CD14-positive monocyte (primary cell): ENCODE measurements around the gene SLC39A3. TPM values are rescaled to one million over a fixed set of nuclear protein-coding genes. Genes with fewer than 3 reads are reported as not detected.
A peak's percentile ranks its signal among the peaks of the same experiment; 100 is the strongest.

ENCODE experiments used
- DNase-seq, 3 donors: peaks; one replicate each; pipeline ENCODE4 v3.0.0-alpha.2; 2011 to 2022
- H2AFZ ChIP-seq: 2 replicates; pipeline ENCODE4 v1.6.0; 2012; ENCODE audit warnings: mild to moderate bottlenecking, low read depth, low read length, inconsistent platforms; ENCODE audit not compliant: insufficient read depth, poor library complexity, severe bottlenecking
- H3K27ac ChIP-seq, 2 donors: 1 replicate in 1 of 2; 2 replicates in 1 of 2; pipeline ENCODE4 v1.5.1; 2012 to 2013; ENCODE audit warnings: low read length in 2 of 2, control low read depth in 1 of 2, inconsistent platforms in 1 of 2, low read depth in 1 of 2, mild to moderate bottlenecking in 1 of 2
- H3K27me3 ChIP-seq, 2 donors: one replicate each; pipeline versions ENCODE4 v1.6.0 to v1.6.1; 2011 to 2013; ENCODE audit warnings: low read length in 2 of 2; ENCODE audit not compliant: control insufficient read depth in 2 of 2, insufficient read depth in 2 of 2
- H3K36me3 ChIP-seq, 2 donors: replicated peaks in 1 of 2; 1 replicate in 1 of 2; 2 replicates in 1 of 2; pipeline versions ENCODE4 v1.5.1 to v1.6.1; 2012 to 2013; ENCODE audit warnings: low read length in 2 of 2, control low read depth in 1 of 2, inconsistent platforms in 1 of 2, mild to moderate bottlenecking in 1 of 2; ENCODE audit not compliant: insufficient read depth in 2 of 2, control insufficient read depth in 1 of 2
- H3K4me1 ChIP-seq, 2 donors: 1 replicate in 1 of 2; 2 replicates in 1 of 2; pipeline versions ENCODE4 v1.5.1 to v1.6.1; 2012 to 2013; ENCODE audit warnings: low read length in 2 of 2, control low read depth in 1 of 2, inconsistent platforms in 1 of 2, mild to moderate bottlenecking in 1 of 2, moderate library complexity in 1 of 2; ENCODE audit not compliant: insufficient read depth in 2 of 2, control insufficient read depth in 1 of 2
- H3K4me2 ChIP-seq: replicated peaks from 2 replicates; pipeline ENCODE3; 2012; ENCODE audit warnings: low read length, moderate library complexity, mild to moderate bottlenecking; ENCODE audit not compliant: poor library complexity, severe bottlenecking; ENCODE audit errors: extremely low read depth
- H3K4me3 ChIP-seq, 3 experiments: fragments of 200-600 bp in 1 of 3; sonication (generic) in 1 of 3; replicated peaks in 1 of 3; 1 replicate in 2 of 3; 2 replicates in 1 of 3; pipeline ENCODE4 v1.5.1; 2011 to 2013; ENCODE audit warnings: low read length in 3 of 3, mild to moderate bottlenecking in 3 of 3, control low read depth in 2 of 3, low read depth in 2 of 3, inconsistent platforms in 1 of 3, moderate library complexity in 1 of 3
- H3K79me2 ChIP-seq: 2 replicates; pipeline ENCODE4 v1.6.0; 2012; ENCODE audit warnings: mild to moderate bottlenecking, control low read depth, inconsistent platforms, low read length, moderate library complexity; ENCODE audit not compliant: insufficient read depth
- H3K9ac ChIP-seq: 2 replicates; pipeline ENCODE4 v1.6.0; 2017; ENCODE audit warnings: low read length, mild to moderate bottlenecking; ENCODE audit not compliant: insufficient read depth, poor library complexity, severe bottlenecking
- H3K9me3 ChIP-seq, 2 donors: replicated peaks in 1 of 2; 1 replicate in 1 of 2; 2 replicates in 1 of 2; pipeline versions ENCODE4 v1.5.1 to v1.6.1; 2012 to 2013; ENCODE audit warnings: low read length in 2 of 2, control low read depth in 1 of 2; ENCODE audit not compliant: control insufficient read depth in 1 of 2, insufficient read depth in 1 of 2
- H4K20me1 ChIP-seq: 2 replicates; pipeline ENCODE4 v1.6.0; 2012; ENCODE audit warnings: mild to moderate bottlenecking, low read length, control low read depth, moderate library complexity; ENCODE audit not compliant: insufficient read depth
- H3K27ac Mint-ChIP-seq, 7 donors: one replicate each; pipeline ENCODE4 v1.8.0; 2020; ENCODE audit warnings: mild to moderate bottlenecking in 7 of 7, mixed read lengths in 7 of 7, moderate library complexity in 6 of 7, inconsistent platforms in 2 of 7
- H3K27me3 Mint-ChIP-seq, 3 donors: one replicate each; pipeline ENCODE4 v1.8.0; 2021 to 2022; ENCODE audit warnings: low read depth in 3 of 3, mild to moderate bottlenecking in 3 of 3, mixed read lengths in 3 of 3, moderate library complexity in 3 of 3, inconsistent platforms in 1 of 3
- H3K36me3 Mint-ChIP-seq, 2 donors: one replicate each; pipeline ENCODE4 v1.8.0; 2020; ENCODE audit warnings: mixed read lengths in 2 of 2, inconsistent platforms in 1 of 2, mild to moderate bottlenecking in 1 of 2
- H3K4me1 Mint-ChIP-seq: one replicate; pipeline ENCODE4 v1.8.0; 2020; ENCODE audit warnings: mild to moderate bottlenecking, mixed read lengths
- H3K4me3 Mint-ChIP-seq, 2 donors: one replicate each; pipeline ENCODE4 v1.8.0; 2020; ENCODE audit warnings: mild to moderate bottlenecking in 2 of 2, mixed read lengths in 2 of 2, moderate library complexity in 1 of 2
- H3K9me3 Mint-ChIP-seq, 7 donors: one replicate each; pipeline ENCODE4 v1.8.0; 2020 to 2022; ENCODE audit warnings: mixed read lengths in 7 of 7, mild to moderate bottlenecking in 6 of 7, moderate library complexity in 6 of 7, inconsistent platforms in 2 of 7
- CTCF ChIP-seq: fragments of 200-600 bp; IDR thresholded peaks from one replicate; pipeline ENCODE4 v1.8.0; 2022; ENCODE audit warnings: antibody characterized with exemption, mild to moderate bottlenecking
- WGBS: methylation state at CpG from one replicate; pipeline ENCODE4 v1.1.5; 2013; ENCODE audit warnings: missing lambda C conversion rate; ENCODE audit not compliant: insufficient coverage; 5-methylcytosine and 5-hydroxymethylcytosine counted together
- intact Hi-C, 2 donors: fragments of 100-400 bp; cut with micrococcal nuclease; formaldehyde crosslinking; loops; one replicate each; pipeline versions ENCODE4 v1.15.0 to v1.15.1; 2023
- polyA plus RNA-seq, 3 donors: library from polyadenylated mRNA; depleted of rRNA in 1 of 3; unstranded in 2 of 3; stranded (reverse) in 1 of 3; fragments of 300-500 nt in 2 of 3; fragments of >200 nt in 1 of 3; fragmentation: Illumina TruSeq in 2 of 3; gene quantifications; 1 replicate in 2 of 3; 2 replicates in 1 of 3; pipeline ENCODE4 v1.2.3, GENCODE V29; 2012 to 2021

The SLC39A3 gene
- polyA plus RNA-seq, 3 donors = 14.2 to 39.5 (median 37.0) TPM

GRCh38 chr19:2701361-2702169 lies 38.3 kb downstream of the SLC39A3 start:
- 8% methylated on average over 9 of the region's 9 CpGs for WGBS
- Mint-ChIP-seq H3K36me3 (no peaks in the 10 kb centered on the region), H3K27ac (peak overlapping the region in 4 of 7 donors; percentile 21 to 83 (median 60)), H3K9me3 (no peaks in the 10 kb centered on the region), H3K4me1 (peaks cover 29% of the 10 kb centered on the region), H3K4me3 (peak overlapping the region; percentile 75 to 82), H3K27me3 (peaks cover 3 to 7% (median 6%) of the 10 kb centered on the region in 3 donors)
- intact Hi-C loops = no loop called here
- Histone ChIP-seq H3K36me3 (no peaks in the 10 kb centered on the region), H3K4me2 (peak overlapping the region; percentile 86), H3K27me3 (no peaks in the 10 kb centered on the region), H2AFZ (peak overlapping the region; percentile 70), H4K20me1 (no peaks in the 10 kb centered on the region), H3K9me3 (no peaks in the 10 kb centered on the region), H3K9ac (no peak overlapping the region), H3K27ac (no peak overlapping the region), H3K79me2 (peaks cover 7% of the 10 kb centered on the region), H3K4me3 (peak overlapping the region in 2 of 3 experiments; percentile 51 to 76), H3K4me1 (peaks cover 8 to 9% of the 10 kb centered on the region in 2 donors)
- no peak for TF ChIP-seq CTCF
- peak in 1 of 3 donors; percentile 4 for DNase-seq

- Histone ChIP-seq H3K4me1 (peaks cover 10 to 12% of the 10 kb centered on the region in 2 donors), H3K27me3 (no peaks in the 10 kb centered on the region), H3K36me3 (no peaks in the 10 kb centered on the region), H3K4me3 (no peak overlapping the region), H4K20me1 (no peaks in the 10 kb centered on the region), H3K79me2 (peaks cover 7% of the 10 kb centered on the region), H3K9me3 (no peaks in the 10 kb centered on the region), H3K9ac (no peak overlapping the region), H3K4me2 (no peak overlapping the region), H2AFZ (no peak overlapping the region), H3K27ac (no peak overlapping the region)
- Mint-ChIP-seq H3K4me3 (no peak overlapping the region), H3K27me3 (peaks cover 3 to 7% (median 6%) of the 10 kb centered on the region in 3 donors), H3K36me3 (no peaks in the 10 kb centered on the region), H3K4me1 (peaks cover 32% of the 10 kb centered on the region), H3K27ac (no peak overlapping the region), H3K9me3 (no peaks in the 10 kb centered on the region)
- no peak for TF ChIP-seq CTCF
- 89% methylated on average over 26 of the region's 26 CpGs for WGBS
- intact Hi-C loops = no loop called here
- peak in 1 of 3 donors; percentile 1 for DNase-seq
Measured at GRCh38 chr19:2700660-2701360, 39.0 kb downstream of the SLC39A3 start.
